Naive B cell (primary cell): ENCODE data around the gene MBNL1. TPM values are rescaled to one million over a fixed set of nuclear protein-coding genes. Genes with fewer than 3 reads are reported as not detected.
A peak's percentile ranks its signal among the peaks of the same experiment; 100 is the strongest.

Experiments
- ATAC-seq, 2 donors: fragments of 150-1000 bp; cut with Tn5 transposase; 2 replicates each; pipeline ENCODE4 v1.10.0; 2021; ENCODE audit warnings: low read depth in 2 of 2, mild to moderate bottlenecking in 2 of 2, moderate library complexity in 2 of 2
- DNase-seq: peaks from one replicate; pipeline ENCODE4 v3.0.0; 2022
- H3K27ac Mint-ChIP-seq, 6 donors: one replicate each; pipeline ENCODE4 v1.8.0; 2020 to 2022; ENCODE audit warnings: mild to moderate bottlenecking in 6 of 6, mixed read lengths in 6 of 6, moderate library complexity in 5 of 6, inconsistent platforms in 2 of 6
- H3K27me3 Mint-ChIP-seq, 3 donors: one replicate each; pipeline ENCODE4 v1.8.0; 2021 to 2022; ENCODE audit warnings: mixed read lengths in 3 of 3, mild to moderate bottlenecking in 1 of 3
- H3K36me3 Mint-ChIP-seq, 2 donors: one replicate each; pipeline ENCODE4 v1.8.0; 2020 to 2022; ENCODE audit warnings: mixed read lengths in 2 of 2, inconsistent platforms in 1 of 2, mild to moderate bottlenecking in 1 of 2
- H3K4me1 Mint-ChIP-seq, 3 donors: one replicate each; pipeline ENCODE4 v1.8.0; 2020 to 2022; ENCODE audit warnings: mixed read lengths in 3 of 3, inconsistent platforms in 1 of 3, mild to moderate bottlenecking in 1 of 3, moderate library complexity in 1 of 3
- H3K4me3 Mint-ChIP-seq, 8 donors: one replicate each; pipeline ENCODE4 v1.8.0; 2020 to 2022; ENCODE audit warnings: mild to moderate bottlenecking in 8 of 8, mixed read lengths in 8 of 8, moderate library complexity in 8 of 8, inconsistent platforms in 2 of 8
- H3K9me3 Mint-ChIP-seq, 7 donors: one replicate each; pipeline ENCODE4 v1.8.0; 2020 to 2022; ENCODE audit warnings: mixed read lengths in 7 of 7, mild to moderate bottlenecking in 5 of 7, inconsistent platforms in 2 of 7, moderate library complexity in 1 of 7
- polyA plus RNA-seq, 6 donors: library from polyadenylated mRNA; unstranded; fragments of 300-500 nt; fragmentation: Illumina TruSeq; gene quantifications; one replicate each; pipeline ENCODE4 v1.2.3, GENCODE V29; 2021; ENCODE audit warnings: low read depth in 6 of 6

MBNL1 gene
- polyA plus RNA-seq, 6 donors from 2014 or later: 188 to 346 (median 260) TPM

- DNase-seq (peak; percentile 37), ATAC-seq (peak; percentile 93 to 97)
- peaks cover 0 to 6% (median 0%) of the 10 kb centered on the region in 7 donors for H3K9me3 Mint-ChIP-seq
- peak overlapping the region in 3 of 8 donors; percentile 7 to 65 (median 45) for H3K4me3 Mint-ChIP-seq
- H3K27me3 Mint-ChIP-seq: no peaks in the 10 kb centered on the region
- peaks cover 0 to 5% of the 10 kb centered on the region in 2 donors for H3K36me3 Mint-ChIP-seq
- peaks cover 30 to 50% (median 44%) of the 10 kb centered on the region in 3 donors for H3K4me1 Mint-ChIP-seq
- H3K27ac Mint-ChIP-seq: peak overlapping the region in 5 of 6 donors; percentile 45 to 87 (median 75)
These were observed 32.0 kb upstream of the MBNL1 start for GRCh38 chr3:152236716-152237115.

DNA sequence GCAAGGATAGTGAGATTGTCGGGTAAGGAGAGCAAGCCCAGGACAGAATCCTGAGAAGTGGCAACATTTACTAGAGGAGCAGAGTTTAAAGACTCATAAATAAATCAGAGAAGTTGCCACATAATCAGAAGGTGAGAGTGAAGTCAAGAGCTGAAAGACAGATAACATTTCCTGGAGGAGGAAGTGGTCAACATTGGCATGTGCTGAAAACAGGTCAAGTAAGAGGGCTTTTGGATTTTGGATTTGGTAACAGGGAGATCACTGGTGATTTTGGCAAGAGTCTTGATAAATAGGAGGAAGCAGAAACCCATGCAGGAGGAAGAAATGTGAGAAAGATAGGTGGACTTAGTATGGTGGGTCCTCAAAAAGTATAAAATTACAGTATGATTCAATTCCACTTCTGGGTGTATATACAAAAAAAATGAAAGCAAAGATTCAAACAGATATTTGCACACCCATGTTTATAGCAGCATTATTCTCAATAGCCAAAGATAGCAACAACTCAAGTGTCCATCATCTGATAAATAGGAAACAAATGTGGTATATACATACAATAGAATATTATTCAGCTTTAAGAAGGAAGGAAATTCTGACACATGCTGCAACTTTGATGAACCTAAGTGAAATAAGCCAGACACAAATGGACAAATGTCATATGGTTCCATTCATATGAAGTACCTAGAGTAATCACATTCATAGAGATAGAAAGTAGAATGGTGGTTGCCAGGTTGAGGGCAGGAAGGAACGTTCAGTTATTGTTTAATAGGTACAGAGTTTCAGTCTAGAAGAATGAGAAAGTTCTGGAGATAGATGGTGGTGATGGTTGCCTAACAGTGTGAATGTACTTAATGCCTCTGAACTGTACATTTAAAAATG is 27.3 kb upstream of the MBNL1 start:
- Mint-ChIP-seq H3K27me3 (no peaks in the 10 kb centered on the region), H3K27ac (peak overlapping the region; percentile 28 to 80 (median 58)), H3K4me3 (peak overlapping the region; percentile 36 to 92 (median 74)), H3K36me3 (peaks cover 4 to 5% of the 10 kb centered on the region in 2 donors), H3K4me1 (peaks cover 57 to 68% (median 65%) of the 10 kb centered on the region in 3 donors), H3K9me3 (peaks cover 0 to 6% (median 0%) of the 10 kb centered on the region in 7 donors)
- DNase-seq (no peak), ATAC-seq (no peak)

DNA sequence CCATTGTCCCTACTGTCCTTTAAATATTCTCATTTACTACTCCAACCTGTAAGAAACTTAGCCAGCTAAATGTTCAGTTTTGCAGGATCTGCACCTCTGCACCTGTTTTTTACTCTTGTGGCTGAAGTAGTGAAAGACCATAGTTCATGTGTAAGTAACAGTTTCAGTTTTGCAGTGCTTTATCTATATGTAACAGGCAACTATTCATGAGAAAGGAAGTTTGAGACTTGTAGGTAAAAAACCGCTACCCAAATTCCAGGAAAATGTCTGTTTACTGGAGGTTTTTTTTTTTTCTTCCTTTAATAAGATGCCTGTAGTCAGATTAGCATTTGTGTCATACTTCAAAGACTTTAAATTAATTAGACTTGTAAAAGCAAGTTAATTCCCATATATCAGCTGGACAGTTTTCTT is 25.4 kb upstream of the MBNL1 start:
- Mint-ChIP-seq H3K27ac (peak overlapping the region; percentile 67 to 96 (median 92)), H3K4me3 (peak overlapping the region; percentile 84 to 96 (median 92)), H3K36me3 (peaks cover 0 to 4% of the 10 kb centered on the region in 2 donors), H3K27me3 (no peaks in the 10 kb centered on the region), H3K9me3 (no peaks in the 10 kb centered on the region), H3K4me1 (peaks cover 47 to 56% (median 52%) of the 10 kb centered on the region in 3 donors)
- ATAC-seq: peak; percentile 67 to 75
- peak; percentile 27 for DNase-seq

DNA sequence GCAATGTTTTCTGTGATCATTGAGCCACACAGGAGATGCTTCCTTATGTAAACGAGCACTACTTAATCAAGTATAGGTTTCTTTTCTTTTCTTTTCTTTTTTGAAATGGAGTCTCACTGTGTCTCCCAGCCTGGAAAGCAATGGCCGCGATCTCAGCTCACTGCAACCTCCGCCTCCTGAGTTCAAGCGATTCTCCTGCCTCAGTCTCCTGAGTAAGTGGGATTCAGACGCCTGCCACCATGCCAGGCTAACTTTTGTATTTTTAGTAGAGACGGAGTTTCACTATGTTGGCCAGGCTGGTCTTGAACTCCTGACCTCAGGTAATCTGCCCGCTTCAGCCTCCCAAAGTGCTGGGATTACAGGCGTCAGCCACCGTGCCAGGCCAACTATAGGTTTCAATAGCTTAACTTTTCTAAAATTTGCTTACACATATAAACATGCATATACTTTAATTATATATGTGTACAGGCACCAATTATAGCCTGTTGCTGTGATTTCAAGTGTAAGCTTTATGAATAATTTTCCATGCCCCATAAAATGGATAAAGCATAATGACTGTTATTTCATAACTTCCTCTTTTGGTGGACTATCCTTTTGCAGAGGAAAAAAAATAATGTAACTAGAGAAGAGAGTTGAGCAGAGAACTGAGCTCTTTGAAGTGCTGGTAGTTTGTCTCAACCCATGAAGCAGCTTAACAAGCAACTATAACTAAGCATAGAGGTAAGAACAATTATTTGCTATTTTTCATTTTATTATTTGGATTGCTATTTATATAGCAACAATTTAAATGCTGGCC is 24.8 kb upstream of the MBNL1 start:
- DNase-seq (peak; percentile 42), ATAC-seq (peak; percentile 68 to 72)
- Mint-ChIP-seq H3K36me3 (peaks cover 0 to 4% of the 10 kb centered on the region in 2 donors), H3K4me1 (peaks cover 47 to 52% (median 51%) of the 10 kb centered on the region in 3 donors), H3K27ac (peak overlapping the region; percentile 67 to 96 (median 94)), H3K4me3 (peak overlapping the region; percentile 84 to 96 (median 92)), H3K27me3 (no peaks in the 10 kb centered on the region), H3K9me3 (no peaks in the 10 kb centered on the region)

- no peaks in the 10 kb centered on the region for H3K27me3 Mint-ChIP-seq
- peaks cover 0 to 4% of the 10 kb centered on the region in 2 donors for H3K36me3 Mint-ChIP-seq
- H3K9me3 Mint-ChIP-seq: no peaks in the 10 kb centered on the region
- DNase-seq (no peak), ATAC-seq (no peak)
- peak overlapping the region; percentile 84 to 96 (median 92) for H3K4me3 Mint-ChIP-seq
- peaks cover 47 to 51% (median 51%) of the 10 kb centered on the region in 3 donors for H3K4me1 Mint-ChIP-seq
- peak overlapping the region; percentile 67 to 96 (median 94) for H3K27ac Mint-ChIP-seq
These were observed 24.2 kb upstream of the MBNL1 start for GRCh38 chr3:152244517-152244888.

DNA sequence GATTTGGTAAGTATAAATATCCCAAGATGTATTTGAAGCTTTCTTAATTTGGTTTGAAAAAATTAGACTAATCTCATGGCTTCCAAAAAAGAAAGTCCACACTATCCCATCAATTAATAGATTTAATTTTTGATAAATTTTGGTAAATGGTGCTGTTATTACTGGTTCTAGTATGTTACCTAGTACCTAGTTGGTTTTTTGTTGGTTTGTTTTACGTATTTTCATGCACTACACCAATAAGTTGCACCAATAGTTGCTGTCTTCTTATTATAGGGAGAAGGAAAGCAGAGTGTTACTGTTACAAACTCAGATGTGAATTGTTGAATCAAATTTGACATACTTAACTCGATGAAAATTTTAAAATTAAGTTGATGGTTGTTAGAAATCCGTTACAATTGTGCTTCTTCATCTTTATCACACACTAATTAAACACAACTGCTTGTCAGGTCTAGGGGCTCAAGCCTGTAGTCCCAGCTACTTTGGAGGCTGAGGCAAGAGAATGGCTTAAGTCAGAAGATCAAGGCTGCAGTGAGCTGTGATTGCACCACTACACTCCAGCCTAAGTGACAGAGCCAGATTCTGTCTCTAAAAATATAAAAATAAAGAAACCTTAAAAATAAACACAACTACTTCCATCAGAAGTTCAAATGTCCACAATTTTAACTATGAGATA is 23.1 kb upstream of the MBNL1 start:
- no peaks in the 10 kb centered on the region for H3K27me3 Mint-ChIP-seq
- H3K4me3 Mint-ChIP-seq: peak overlapping the region; percentile 82 to 94 (median 90)
- H3K27ac Mint-ChIP-seq: peak overlapping the region; percentile 7 to 70 (median 56)
- ATAC-seq (no peak), DNase-seq (no peak)
- H3K9me3 Mint-ChIP-seq: no peaks in the 10 kb centered on the region
- H3K36me3 Mint-ChIP-seq: peaks cover 0 to 4% of the 10 kb centered on the region in 2 donors
- peaks cover 41 to 43% (median 41%) of the 10 kb centered on the region in 3 donors for H3K4me1 Mint-ChIP-seq

GRCh38 chr3:152251916-152252315 is 16.8 kb upstream of the MBNL1 start:
- peaks cover 0 to 6% of the 10 kb centered on the region in 2 donors for H3K36me3 Mint-ChIP-seq
- peak overlapping the region in 3 of 6 donors; percentile 57 to 82 (median 67) for H3K27ac Mint-ChIP-seq
- H3K27me3 Mint-ChIP-seq: no peaks in the 10 kb centered on the region
- H3K4me3 Mint-ChIP-seq: peak overlapping the region in 2 of 8 donors; percentile 4 to 63
- peaks cover 42 to 60% (median 55%) of the 10 kb centered on the region in 3 donors for H3K4me1 Mint-ChIP-seq
- peaks cover 0 to 5% (median 0%) of the 10 kb centered on the region in 7 donors for H3K9me3 Mint-ChIP-seq
- ATAC-seq (no peak), DNase-seq (no peak)

GRCh38 chr3:152252755-152253154 is 16.0 kb upstream of the MBNL1 start:
- peaks cover 0 to 6% of the 10 kb centered on the region in 2 donors for H3K36me3 Mint-ChIP-seq
- H3K27ac Mint-ChIP-seq: peak overlapping the region; percentile 53 to 94 (median 85)
- peaks cover 50 to 68% (median 63%) of the 10 kb centered on the region in 3 donors for H3K4me1 Mint-ChIP-seq
- no peaks in the 10 kb centered on the region for H3K27me3 Mint-ChIP-seq
- DNase-seq (no peak), ATAC-seq (peak in 1 of 2 donors; percentile 15)
- peak overlapping the region in 7 of 8 donors; percentile 0 to 82 (median 45) for H3K4me3 Mint-ChIP-seq
- peaks cover 0 to 5% (median 0%) of the 10 kb centered on the region in 7 donors for H3K9me3 Mint-ChIP-seq

DNA sequence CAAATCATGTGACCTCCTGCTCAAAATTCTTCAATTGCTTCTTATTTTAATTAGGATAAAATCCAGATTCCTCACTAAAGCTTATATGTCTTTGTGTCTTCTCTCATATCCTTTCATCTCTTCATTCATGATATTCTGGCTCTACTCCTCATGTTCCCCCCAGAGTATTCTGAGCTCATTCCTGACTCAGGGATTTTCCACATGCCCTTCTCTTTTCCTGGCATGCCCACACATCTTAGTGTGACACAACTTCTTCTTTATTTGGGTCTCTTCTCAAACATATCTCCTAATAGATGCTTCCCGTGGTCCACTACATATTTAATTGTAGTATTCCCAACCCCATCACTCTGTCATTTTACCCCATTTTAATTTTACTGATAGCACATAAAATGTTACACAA is 15.2 kb upstream of the MBNL1 start:
- Mint-ChIP-seq H3K27ac (peak overlapping the region; percentile 53 to 94 (median 85)), H3K4me3 (peak overlapping the region in 7 of 8 donors; percentile 12 to 82 (median 66)), H3K9me3 (peaks cover 0 to 5% (median 0%) of the 10 kb centered on the region in 7 donors), H3K36me3 (peaks cover 0 to 6% of the 10 kb centered on the region in 2 donors), H3K27me3 (no peaks in the 10 kb centered on the region), H3K4me1 (peaks cover 54 to 73% (median 67%) of the 10 kb centered on the region in 3 donors)
- no peak for ATAC-seq
- no peak for DNase-seq

DNA sequence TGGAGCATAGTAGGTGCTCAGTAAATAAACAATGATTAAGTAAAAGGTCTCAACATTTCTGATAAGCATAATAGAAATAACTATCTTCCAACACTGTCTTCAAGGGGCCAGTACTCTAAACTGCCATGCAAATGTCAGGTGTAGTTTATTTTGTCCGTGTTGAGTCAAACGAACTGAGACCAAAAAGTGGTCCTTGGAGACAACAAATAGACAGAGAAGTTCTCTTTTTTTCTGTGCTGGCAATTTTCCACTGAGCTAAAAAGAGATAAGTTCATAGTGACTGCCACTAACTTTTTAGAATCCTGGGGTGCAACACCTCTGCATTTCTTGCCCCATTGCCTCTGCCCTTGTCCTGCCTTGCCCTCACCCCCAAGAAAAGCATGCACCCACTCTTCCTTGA is 14.7 kb upstream of the MBNL1 start:
- Mint-ChIP-seq H3K4me3 (peak overlapping the region; percentile 12 to 89 (median 66)), H3K36me3 (peaks cover 0 to 6% of the 10 kb centered on the region in 2 donors), H3K4me1 (peaks cover 59 to 78% (median 72%) of the 10 kb centered on the region in 3 donors), H3K27me3 (no peaks in the 10 kb centered on the region), H3K27ac (peak overlapping the region; percentile 53 to 94 (median 85)), H3K9me3 (peaks cover 0 to 5% (median 0%) of the 10 kb centered on the region in 7 donors)
- ATAC-seq (peak; percentile 64 to 73), DNase-seq (peak; percentile 43)

DNA sequence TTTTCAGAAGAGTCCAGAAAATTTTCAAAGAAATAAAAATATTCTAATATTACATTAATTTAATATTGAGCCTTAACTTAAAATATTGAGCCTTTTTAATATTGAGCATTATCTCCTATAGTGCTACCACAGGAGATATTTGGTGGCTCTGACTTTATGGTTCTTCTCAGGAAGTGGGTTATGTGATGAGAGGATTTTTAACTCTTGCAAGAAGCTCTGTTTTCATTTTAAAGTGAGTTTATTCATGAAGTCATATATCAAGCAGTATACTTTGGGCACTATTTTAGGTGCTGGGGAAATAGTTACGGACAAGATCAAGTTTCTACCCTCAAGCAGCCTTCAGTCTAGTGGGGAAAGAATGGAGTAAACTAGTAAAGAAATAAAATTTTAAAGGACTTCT is 13.4 kb upstream of the MBNL1 start:
- peak overlapping the region in 4 of 8 donors; percentile 10 to 53 (median 16) for H3K4me3 Mint-ChIP-seq
- ATAC-seq (no peak), DNase-seq (no peak)

DNA sequence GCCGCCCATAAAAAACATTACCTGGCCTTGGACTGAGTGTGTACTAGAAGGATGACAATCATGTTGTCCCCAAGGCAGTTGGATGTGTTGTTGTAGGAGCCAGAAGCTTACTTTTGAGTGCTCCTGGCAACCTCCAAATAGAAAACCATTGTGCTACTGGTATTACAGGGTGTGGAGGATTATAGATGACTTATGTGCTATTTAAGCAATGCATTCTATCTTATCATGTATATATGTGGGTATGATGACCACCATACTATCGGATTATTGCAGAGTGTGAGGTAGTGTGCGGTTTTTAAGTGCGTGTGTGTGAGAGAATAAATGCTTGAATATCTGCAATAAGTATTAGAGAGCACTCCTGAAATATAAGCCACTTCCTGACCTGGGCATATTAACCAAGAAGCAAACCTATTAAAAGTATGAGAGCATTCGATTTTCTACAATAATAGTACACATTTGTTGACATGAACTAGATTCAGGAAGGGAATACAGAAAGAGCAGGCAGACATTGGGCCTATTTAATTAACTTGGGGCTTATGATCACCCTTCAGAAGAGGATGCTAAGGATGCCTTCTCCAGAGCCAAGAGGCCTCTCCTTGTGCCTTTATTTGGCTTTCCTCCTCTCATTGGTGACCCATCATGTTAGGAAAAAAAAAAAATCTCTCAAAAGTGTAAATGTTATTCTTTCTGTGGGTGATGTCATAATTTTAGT is 11.7 kb upstream of the MBNL1 start:
- Mint-ChIP-seq H3K36me3 (peaks cover 0 to 3% of the 10 kb centered on the region in 2 donors), H3K4me1 (peaks cover 66 to 92% (median 84%) of the 10 kb centered on the region in 3 donors), H3K9me3 (no peaks in the 10 kb centered on the region), H3K27ac (peak overlapping the region; percentile 11 to 91 (median 74)), H3K27me3 (no peaks in the 10 kb centered on the region), H3K4me3 (peak overlapping the region; percentile 57 to 79 (median 71))
- ATAC-seq: peak in 1 of 2 donors; percentile 4
- DNase-seq: no peak

More for the DNA sequence above, 13.4 kb upstream of the MBNL1 start:
- no peaks in the 10 kb centered on the region for H3K27me3 Mint-ChIP-seq
- peaks cover 0 to 5% (median 0%) of the 10 kb centered on the region in 7 donors for H3K9me3 Mint-ChIP-seq
- peak overlapping the region in 3 of 6 donors; percentile 10 to 63 (median 57) for H3K27ac Mint-ChIP-seq
- H3K36me3 Mint-ChIP-seq: peaks cover 0 to 6% of the 10 kb centered on the region in 2 donors
- peaks cover 69 to 89% (median 83%) of the 10 kb centered on the region in 3 donors for H3K4me1 Mint-ChIP-seq
